Heart left ventricle (tissue), 16 donors: Measurements from ENCODE around the gene HLA-B. TPM values are rescaled to one million over a fixed set of nuclear protein-coding genes. Genes with fewer than 3 reads are reported as not detected.

Source experiments
- ATAC-seq, 4 donors: fragments of 200-7000 bp; cut with Tn5 transposase; one replicate each; pipeline ENCODE4 v1.9.1; 2020 to 2022; ENCODE audit warnings: moderate library complexity in 4 of 4, mild to moderate bottlenecking in 3 of 4, moderate number of reproducible peaks in 1 of 4
- DNase-seq, 5 donors: peaks; one replicate each; pipeline ENCODE4 v3.0.0-alpha.2; 2020
- H3K27ac ChIP-seq, 12 donors: fragments of 200-600 bp; sonication (generic) in 4 of 12; one replicate each; pipeline versions ENCODE4 v1.5.0 to v1.8.0; 2016 to 2022; ENCODE audit warnings: mild to moderate bottlenecking in 2 of 12
- H3K27me3 ChIP-seq, 9 donors: fragments of 200-600 bp; sonication (generic) in 2 of 9; one replicate each; pipeline versions ENCODE4 v1.5.1 to v1.8.0; 2016 to 2022; ENCODE audit warnings: mild to moderate bottlenecking in 3 of 9
- H3K36me3 ChIP-seq, 9 donors: fragments of 200-600 bp; sonication (generic) in 2 of 9; one replicate each; pipeline versions ENCODE4 v1.5.0 to v1.8.0; 2018 to 2022; ENCODE audit warnings: mild to moderate bottlenecking in 2 of 9
- H3K4me1 ChIP-seq, 12 donors: fragments of 200-600 bp; sonication (generic) in 4 of 12; one replicate each; pipeline versions ENCODE4 v1.5.0 to v1.8.0; 2016 to 2022; ENCODE audit warnings: mild to moderate bottlenecking in 3 of 12
- H3K4me3 ChIP-seq, 12 donors: fragments of 200-600 bp; sonication (generic) in 4 of 12; one replicate each; pipeline versions ENCODE4 v1.5.0 to v1.8.0; 2017 to 2022; ENCODE audit warnings: mild to moderate bottlenecking in 9 of 12, moderate library complexity in 4 of 12
- H3K9me3 ChIP-seq, 12 donors: fragments of 200-600 bp; sonication (generic) in 4 of 12; one replicate each; pipeline versions ENCODE4 v1.5.0 to v1.8.0; 2016 to 2022; ENCODE audit warnings: mild to moderate bottlenecking in 1 of 12
- CTCF ChIP-seq, 12 donors: fragments of 200-600 bp; sonication (generic) in 4 of 12; IDR thresholded peaks; one replicate each; pipeline versions ENCODE4 v1.5.0 to v1.8.0; 2018 to 2022; ENCODE audit warnings: antibody characterized with exemption in 12 of 12, mild to moderate bottlenecking in 5 of 12
- POLR2A ChIP-seq, 2 donors: fragments of 450-650 bp; IDR thresholded peaks; one replicate each; pipeline ENCODE4 v1.6.1; 2017; ENCODE audit warnings: antibody characterized with exemption in 2 of 2, mild to moderate bottlenecking in 2 of 2, moderate library complexity in 2 of 2
- WGBS, 4 donors: extraction: QIAGEN DNeasy Blood & Tissue Kit in 2 of 4; methylation state at CpG; one replicate each; pipeline versions ENCODE4 v1.1.5 to v1.1.7; 2013 to 2018; 5-methylcytosine and 5-hydroxymethylcytosine counted together
- intact Hi-C, 10 donors: fragments of 100-400 bp; cut with DNase I; formaldehyde crosslinking; loops; one replicate each; pipeline versions ENCODE4 v1.11.1 to v1.14.2; 2022
- polyA plus RNA-seq, 2 donors: library from polyadenylated mRNA; stranded (reverse); fragments of 200-250 nt; gene quantifications; one replicate each; pipeline ENCODE4 v1.2.3, GENCODE V29; 2013
- total RNA-seq, 9 donors: library from RNA; depleted of rRNA in 2 of 9; stranded (reverse); fragments of >200 nt in 2 of 9; fragmentation: NEBNext Ultra II Directional in 3 of 9; extraction: Animal tissue kit (Norgen Biotek cat#: 25700) in 3 of 9; gene quantifications; one replicate each; pipeline versions ENCODE4 v1.1.0 to v1.2.4, GENCODE V29; 2016 to 2023
- donor health status: ischemic (EF 13 %, LVEDD 7.1; RV severe dilation, severe dysfunction).
- donor health status: healthy with polysubstance abuse.
- donor health status: DM: no; HTN: yes; CAD: no.
- donor health status: DM: no; HTN: no; CAD: no.
- donor health status: ischemic (EF 25% LVEDD 6.9; RV normal size, moderate dysfunction).
- donor health status: ischemic (EF 25% LVEDD 5.7; RV mildly dilated, moderate dysfunction).
- donor health status: healthy.
- donor health status: DM: yes; HTN: yes; CAD: no.
- donor health status: ischemic (EF 35%, LVEDD 5.7; RV mildly dilated, moderate dysfunction).
- donor health status: nonischemic (EF 11% LVEDD 7.7; RV severe dilation, severe dysfunction).
- donor health status: DM: yes; HTN: yes; CAD: no.
- donor health status: PGD.
- donor health status: ischemic (EF 29% LVEDD 5.4; RV normal size, mild dysfunction).
- donor health status: nonischemic (EF 23%, LVEDD 6.1; RV moderate dilation, normal function).

HLA-B gene
- total and polyA plus RNA-seq, 11 donors, result 235 to 2,858 (median 390) TPM

GRCh38 chr6:31345026-31345730 is 11.8 kb downstream of the HLA-B start:
- Histone ChIP-seq H3K4me3 (no peak overlapping the region), H3K27ac (no peak overlapping the region), H3K4me1 (no peaks in the 10 kb centered on the region), H3K9me3 (peaks cover 0 to 9% (median 0%) of the 10 kb centered on the region in 12 donors), H3K36me3 (no peaks in the 10 kb centered on the region), H3K27me3 (no peaks in the 10 kb centered on the region)
- intact Hi-C loops, result no loop called here
- no peak for DNase-seq
- WGBS, 4 donors, result 41 to 72% (median 56%) methylated on average over 5 of the region's 5 CpGs
- TF ChIP-seq CTCF (IDR thresholded peaks at IDR 0.05) (no peak), POLR2A (IDR thresholded peaks at IDR 0.05) (no peak)
- ATAC-seq, result no peak

GRCh38 chr6:31340228-31340627 is 16.8 kb downstream of the HLA-B start:
- DNase-seq (no peak), ATAC-seq (no peak)
- TF ChIP-seq CTCF (IDR thresholded peaks at IDR 0.05), result no peak
- TF ChIP-seq POLR2A (IDR thresholded peaks at IDR 0.05), result no peak
- Histone ChIP-seq H3K9me3 (peaks cover 0 to 58% (median 16%) of the 10 kb centered on the region in 12 donors), H3K4me3 (no peak overlapping the region), H3K36me3 (no peaks in the 10 kb centered on the region), H3K27me3 (no peaks in the 10 kb centered on the region), H3K4me1 (no peaks in the 10 kb centered on the region), H3K27ac (no peak overlapping the region)
- intact Hi-C loops, result no loop called here

GRCh38 chr6:31339210-31339609 is 17.8 kb downstream of the HLA-B start:
- ATAC-seq (no peak), DNase-seq (no peak)
- no peak overlapping the region for H3K27ac ChIP-seq
- peaks cover 0 to 62% (median 16%) of the 10 kb centered on the region in 12 donors for H3K9me3 ChIP-seq
- no peak overlapping the region for H3K4me3 ChIP-seq
- no peaks in the 10 kb centered on the region for H3K27me3 ChIP-seq
- intact Hi-C loops, result loop anchor here in 1 of 10 donors (5.0 kb wide), 1 partner anchor 47 kb away; no protein-coding TSS in a partner anchor
- WGBS, 4 donors, result 14 to 41% (median 33%) methylated on average over 3 of the region's 3 CpGs
- no peaks in the 10 kb centered on the region for H3K4me1 ChIP-seq
- no peaks in the 10 kb centered on the region for H3K36me3 ChIP-seq
- no peak for TF ChIP-seq POLR2A (IDR thresholded peaks at IDR 0.05)
- no peak for TF ChIP-seq CTCF (IDR thresholded peaks at IDR 0.05)

- Histone ChIP-seq H3K4me3 (no peak overlapping the region), H3K4me1 (no peaks in the 10 kb centered on the region), H3K36me3 (no peaks in the 10 kb centered on the region), H3K27ac (no peak overlapping the region), H3K27me3 (no peaks in the 10 kb centered on the region), H3K9me3 (peaks cover 0 to 62% (median 16%) of the 10 kb centered on the region in 12 donors)
- WGBS, 4 donors, result 51 to 68% (median 57%) methylated on average over 3 of the region's 3 CpGs
- intact Hi-C loops, result loop anchor here in 1 of 10 donors (5.0 kb wide), 1 partner anchor 45 kb away; no protein-coding TSS in a partner anchor
- ATAC-seq (no peak), DNase-seq (no peak)
- TF ChIP-seq POLR2A (IDR thresholded peaks at IDR 0.05) (no peak), CTCF (IDR thresholded peaks at IDR 0.05) (no peak)
Observed at GRCh38 chr6:31336896-31337496, 20.0 kb downstream of the HLA-B start.
